Activated CD4-positive, alpha-beta T cell treated with anti-CD3 and anti-CD28 coated beads, Interleukin-2, amount 50 U/mL, for 24 hours (primary cell): ENCODE results near the gene RNF126.
"Not testable (repeated sequence)": the region's sequence is repeated elsewhere in the genome, so short reads cannot be mapped to it uniquely, and the experiment has no call there.

Experiments
- DNase-seq, 2 donors: peaks; one replicate each; pipeline ENCODE4 v3.0.0-alpha.2; 2020; ENCODE audit warnings: low read depth in 1 of 2, low spot score in 1 of 2

Gene RNF126

GRCh38 chr19:629961-630714 is 32.9 kb downstream of the RNF126 start:
- DNase-seq, result no peak

GRCh38 chr19:629515-629914 is 33.5 kb downstream of the RNF126 start:
- DNase-seq, result not testable (repeated sequence)

DNA sequence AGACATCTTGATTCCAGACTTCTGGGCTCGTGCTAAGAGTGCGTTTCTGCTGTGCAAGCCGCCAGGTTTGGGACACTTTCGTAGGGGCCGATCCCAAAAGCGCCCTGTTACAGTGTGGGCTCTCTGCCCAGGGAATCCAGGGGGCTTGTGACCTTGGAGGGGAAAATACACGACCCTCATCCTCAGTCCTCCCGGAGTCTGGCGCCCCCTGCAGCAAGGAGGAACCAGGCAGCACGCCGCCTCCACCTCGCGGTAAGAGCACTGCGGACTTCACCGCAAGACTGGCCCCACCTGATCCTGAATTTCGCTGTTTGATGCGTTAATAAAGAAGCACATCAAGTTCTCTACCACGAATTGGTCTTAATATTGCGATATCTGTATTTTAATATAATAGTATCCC is 34.8 kb downstream of the RNF126 start:
- no peak for DNase-seq

DNA sequence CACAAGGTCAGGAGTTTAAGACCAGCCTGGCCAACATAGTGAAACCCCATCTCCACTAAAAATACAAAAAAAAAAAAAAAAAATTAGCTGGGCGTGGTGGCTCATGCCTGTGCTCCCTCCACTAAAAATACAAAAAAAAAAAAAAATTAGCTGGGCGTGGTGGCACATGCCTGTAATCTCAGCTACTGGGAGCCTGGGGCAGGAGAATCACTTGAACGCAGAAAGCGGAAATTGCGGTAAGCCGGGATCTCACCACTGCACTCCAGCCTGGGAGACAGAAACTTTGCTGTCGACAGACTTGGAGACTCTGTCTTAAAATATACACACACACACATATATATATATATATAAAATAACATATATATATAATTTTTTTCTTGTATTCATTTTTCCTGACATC is 36.4 kb downstream of the RNF126 start:
- DNase-seq, result not testable (repeated sequence)

DNA sequence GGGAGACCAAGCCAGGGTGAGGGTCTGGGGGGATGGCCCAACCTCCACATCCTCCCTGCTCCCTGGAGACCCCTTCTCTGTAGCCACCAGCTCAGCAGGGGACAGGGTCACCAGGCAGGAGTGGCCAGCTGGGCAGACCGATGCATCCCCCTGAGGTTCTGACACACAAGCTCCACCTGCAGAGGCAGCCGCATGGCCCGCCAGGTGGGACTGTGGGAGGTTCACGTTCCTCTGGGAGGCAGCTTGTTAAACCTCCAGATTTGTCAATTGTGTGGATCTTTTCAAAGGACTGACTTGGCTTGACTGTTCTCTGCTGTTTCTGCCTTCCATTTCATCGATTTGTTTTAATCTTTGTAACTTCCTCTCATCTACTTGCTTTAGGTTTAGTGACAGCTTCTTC is 37.8 kb downstream of the RNF126 start:
- no peak for DNase-seq

GRCh38 chr19:624433-625109 is 38.4 kb downstream of the RNF126 start:
- no peak for DNase-seq

- DNase-seq, result no peak
Observed at GRCh38 chr19:623974-624373, 39.0 kb downstream of the RNF126 start.

DNA sequence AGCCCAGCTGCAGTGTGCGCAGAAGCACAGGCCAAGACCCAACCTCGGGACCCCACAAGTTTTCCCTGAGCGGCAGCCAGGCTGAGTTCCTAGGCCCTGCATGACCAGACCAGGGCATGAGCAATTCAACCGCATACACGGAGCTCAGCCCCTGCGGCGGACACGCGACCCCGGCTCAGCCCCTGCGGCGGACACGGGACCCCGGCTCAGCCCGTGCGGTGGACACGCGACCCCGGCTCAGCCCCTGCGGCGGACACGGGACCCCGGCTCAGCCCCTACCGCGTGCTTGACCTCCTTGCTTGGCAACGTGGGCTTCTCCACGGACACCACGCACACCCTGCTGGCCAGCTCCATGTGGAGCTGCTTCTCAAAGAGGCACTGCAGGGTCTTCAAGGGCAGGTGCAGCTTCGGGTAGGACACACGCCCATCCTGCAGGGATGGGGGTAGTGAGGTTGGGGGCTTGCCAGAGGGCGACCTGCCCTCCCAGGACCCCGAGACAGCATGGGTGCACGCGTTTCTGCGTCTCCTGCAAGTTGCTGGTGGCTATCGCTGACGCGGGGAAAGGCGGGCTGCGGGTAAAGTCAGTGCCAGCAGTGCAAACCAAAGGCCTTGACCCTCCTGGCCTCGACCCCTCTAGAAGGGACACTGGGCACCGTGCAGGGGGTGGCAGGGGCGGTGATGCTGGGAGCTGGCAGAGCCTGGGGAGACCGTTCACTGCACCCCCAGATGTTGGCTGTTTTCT is 39.7 kb downstream of the RNF126 start:
- no peak for DNase-seq

DNA sequence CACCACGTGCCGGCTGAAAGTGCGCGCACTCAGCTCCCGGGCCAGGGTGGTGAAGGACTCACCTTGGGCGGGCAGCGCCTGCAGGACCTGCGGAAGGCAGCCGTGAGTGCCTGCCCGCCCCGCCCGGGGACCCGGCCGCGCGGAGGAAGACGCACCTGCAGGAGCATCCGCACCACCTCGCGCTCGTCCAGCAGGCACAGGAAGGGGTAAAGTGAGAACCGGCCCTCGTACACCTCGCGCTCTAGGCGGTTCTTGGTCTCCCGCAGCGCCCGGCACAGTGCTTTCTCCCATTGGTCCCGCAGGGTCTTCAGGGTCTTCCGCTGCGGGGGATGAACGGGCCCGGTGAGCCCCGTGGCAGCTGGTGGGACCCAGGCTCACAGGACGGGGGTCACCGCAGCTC is 40.3 kb downstream of the RNF126 start:
- DNase-seq, result no peak

- no peak for DNase-seq
Observed at GRCh38 chr19:621819-622218, 41.2 kb downstream of the RNF126 start.

GRCh38 chr19:621191-621590 is 41.8 kb downstream of the RNF126 start:
- DNase-seq, result not testable (repeated sequence)

DNA sequence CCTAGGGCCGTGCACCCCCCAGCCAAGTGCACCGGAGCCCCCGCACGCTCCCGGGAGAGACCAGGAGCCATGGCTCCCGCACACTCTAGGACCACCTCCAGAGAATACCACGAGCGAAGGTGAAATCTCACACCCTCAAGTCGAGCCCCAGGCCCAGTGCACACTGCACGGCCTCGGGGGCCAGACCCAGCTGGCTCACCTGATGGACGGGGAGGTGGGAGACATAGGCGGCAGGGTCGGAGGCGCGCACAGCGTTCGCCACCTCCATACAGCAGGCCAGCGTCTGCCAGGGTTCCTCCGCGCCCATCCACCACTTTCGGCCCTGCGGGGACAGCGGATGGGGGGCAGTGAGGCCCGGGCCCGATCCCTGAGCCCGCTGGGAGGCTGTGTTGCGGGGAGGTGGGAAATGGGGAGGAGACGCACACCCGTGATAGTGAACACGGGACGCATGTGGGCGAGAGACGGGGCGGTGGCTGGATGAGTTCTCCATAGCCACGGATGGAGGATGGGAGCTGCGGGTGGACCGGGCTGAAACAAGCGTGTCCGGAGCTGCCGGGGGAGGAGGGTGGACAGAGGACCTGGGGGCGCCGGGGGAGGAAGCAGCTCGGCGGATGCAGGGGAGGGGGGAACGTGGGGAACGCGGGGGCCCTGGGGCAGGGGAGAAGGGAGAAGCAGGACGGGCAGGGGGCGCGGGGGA is 42.7 kb downstream of the RNF126 start:
- no peak for DNase-seq

GRCh38 chr19:619286-620002 is 43.6 kb downstream of the RNF126 start:
- no peak for DNase-seq

- DNase-seq, result no peak
Observed at GRCh38 chr19:618674-619285, 44.2 kb downstream of the RNF126 start.

GRCh38 chr19:618247-618619 is 44.8 kb downstream of the RNF126 start:
- no peak for DNase-seq

- DNase-seq, result no peak
Observed at GRCh38 chr19:617551-618246, 45.3 kb downstream of the RNF126 start.

DNA sequence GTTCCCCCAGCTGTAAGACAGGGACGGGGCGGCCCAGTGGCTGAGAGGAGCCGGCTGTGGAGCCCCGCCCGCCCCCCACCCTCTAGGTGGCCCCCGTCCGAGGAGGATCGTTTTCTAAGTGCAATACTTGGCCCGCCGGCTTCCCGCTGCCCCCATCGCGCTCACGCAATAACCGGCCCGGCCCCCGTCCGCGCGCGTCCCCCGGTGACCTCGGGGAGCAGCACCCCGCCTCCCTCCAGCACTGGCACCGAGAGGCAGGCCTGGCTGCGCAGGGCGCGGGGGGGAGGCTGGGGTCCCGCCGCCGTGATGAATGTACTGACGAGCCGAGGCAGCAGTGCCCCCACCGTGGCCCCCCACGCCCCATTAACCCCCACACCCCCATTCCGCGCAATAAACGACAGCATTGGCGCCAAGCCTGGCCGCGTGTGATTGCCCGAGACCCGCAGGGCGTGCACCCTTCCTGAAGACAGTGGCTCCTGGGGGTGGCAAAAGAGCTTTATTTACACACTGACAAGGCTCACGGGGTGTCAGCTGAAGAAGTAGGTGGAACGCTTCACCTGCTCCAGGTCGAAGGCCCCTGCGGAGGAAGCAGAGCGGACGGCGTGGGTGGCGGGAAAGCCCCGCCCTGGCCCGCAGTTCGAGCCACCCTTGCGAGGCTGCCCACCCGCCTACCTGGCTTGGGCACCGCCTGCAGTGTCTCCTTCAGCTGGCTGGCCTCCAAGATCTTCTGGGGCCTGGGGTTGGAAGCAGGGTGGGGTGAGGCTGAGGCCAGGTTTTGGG is 46.1 kb downstream of the RNF126 start:
- DNase-seq, result no peak

DNA sequence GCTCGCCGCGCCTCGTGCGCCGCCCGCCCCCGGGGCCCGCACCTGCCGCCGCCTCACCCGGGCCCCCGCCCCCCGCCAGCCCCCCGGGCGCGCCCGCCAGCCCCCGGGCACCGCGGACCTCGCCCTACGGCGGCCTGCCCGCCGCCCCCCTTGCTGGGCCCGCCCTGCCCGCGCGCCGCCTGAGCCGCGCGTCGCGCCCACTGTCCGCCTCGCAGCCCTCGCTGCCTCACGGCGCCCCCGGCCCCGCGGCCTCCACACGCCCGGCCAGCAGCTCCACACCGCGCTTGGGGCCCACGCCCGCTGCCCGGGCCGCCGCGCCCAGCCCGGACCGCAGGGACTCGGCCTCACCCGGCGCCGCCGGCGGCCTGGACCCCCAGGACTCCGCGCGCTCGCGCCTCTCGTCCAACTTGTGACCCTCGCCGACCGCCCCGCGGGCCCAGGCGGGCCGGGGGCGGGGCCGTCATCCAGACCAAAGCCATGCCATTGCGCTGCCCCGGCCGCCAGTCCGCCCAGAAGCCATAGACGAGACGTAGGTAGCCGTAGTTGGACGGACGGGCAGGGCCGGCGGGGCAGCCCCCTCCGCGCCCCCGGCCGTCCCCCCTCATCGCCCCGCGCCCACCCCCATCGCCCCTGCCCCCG is 46.8 kb downstream of the RNF126 start:
- no peak for DNase-seq

GRCh38 chr19:615619-616018 is 47.4 kb downstream of the RNF126 start:
- DNase-seq, result no peak
